ENCODE measurements around the gene WNT7A. TPM values are rescaled to one million over a fixed set of nuclear protein-coding genes. Genes with fewer than 3 reads are reported as not detected.

Gene WNT7A
- total RNA-seq, 1 donor from 2014 or later, result not detected

GRCh38 chr3:13851997-13852637 lies 27.8 kb downstream of the WNT7A start:
- intact Hi-C loops (cut with DNase I), result no loop called here
- no peak for DNase-seq (ENCODE audit: low spot score)

DNA sequence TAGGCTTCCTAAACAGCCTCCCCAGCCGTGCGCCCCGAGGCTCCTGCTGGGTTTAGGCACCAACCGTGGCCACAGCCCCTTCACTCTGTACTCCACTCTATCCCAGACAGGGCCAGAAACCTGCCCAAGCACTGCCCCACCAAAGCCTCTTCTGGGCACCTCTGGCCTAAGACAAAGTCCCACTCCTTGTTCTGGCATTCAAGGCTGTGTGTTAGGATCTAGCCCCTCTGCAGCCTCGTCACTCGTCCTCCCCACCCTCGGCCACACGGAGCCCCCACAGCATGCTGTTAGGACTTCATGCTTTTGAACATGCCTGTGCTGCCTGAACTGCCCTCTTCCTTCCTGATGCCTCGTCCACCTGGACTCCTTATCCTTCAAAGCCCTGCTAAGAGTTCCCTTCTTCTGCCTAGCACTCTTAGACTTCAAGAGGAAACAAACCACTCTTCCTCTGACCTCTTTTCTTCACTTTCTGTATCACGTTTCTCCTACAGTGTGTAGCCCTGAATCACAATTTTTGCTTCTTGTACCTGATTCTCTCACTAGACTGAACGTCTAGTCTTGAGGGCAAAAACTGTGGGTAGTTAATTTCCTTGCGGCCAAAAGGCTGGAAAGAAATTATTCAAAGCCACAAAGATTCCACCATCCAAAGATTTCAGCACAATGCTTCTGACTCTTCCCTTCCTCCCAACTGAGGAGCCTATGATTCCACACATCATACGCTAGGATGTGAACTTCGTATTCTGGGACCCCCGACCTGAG lies 28.6 kb downstream of the WNT7A start:
- intact Hi-C loops (cut with DNase I), result no loop called here
- DNase-seq (ENCODE audit: low spot score), result no peak

DNA sequence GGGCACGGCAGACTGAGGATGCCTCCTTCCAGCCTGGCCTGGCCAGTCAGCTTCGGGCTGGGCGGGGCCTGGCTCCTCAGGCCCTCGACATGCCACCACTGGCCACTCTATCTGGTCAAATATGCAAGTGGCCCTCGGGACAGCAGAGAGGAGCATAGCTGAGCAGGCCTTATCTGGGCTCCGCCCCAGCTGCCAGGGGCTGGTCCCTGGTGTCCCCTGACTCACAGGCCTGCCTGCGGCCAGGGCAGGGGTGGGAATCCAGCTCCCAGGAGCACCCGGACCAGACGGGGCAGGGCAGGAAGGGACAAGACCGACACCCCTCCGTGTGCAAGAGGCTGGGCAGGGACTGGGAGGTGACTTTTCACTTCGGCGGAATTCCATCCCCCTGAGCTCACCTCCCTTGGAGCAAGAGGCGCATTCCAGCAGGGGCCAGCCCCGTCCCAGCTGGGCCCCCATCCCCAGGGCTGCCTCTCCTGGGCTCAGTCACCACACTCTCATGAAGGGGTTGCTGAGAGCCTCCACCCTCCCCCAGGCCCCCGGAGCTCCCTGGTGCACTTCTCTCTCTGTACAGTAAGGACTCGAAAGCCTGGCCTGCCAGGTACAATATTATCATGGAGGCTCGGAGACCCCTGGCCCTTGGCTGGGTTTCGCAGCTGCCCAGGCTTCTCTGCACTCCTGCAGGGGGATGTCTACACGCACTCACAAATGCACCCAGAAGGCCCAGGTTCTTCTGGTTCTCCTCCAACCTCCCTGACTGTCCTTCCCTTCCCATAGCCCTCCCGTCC lies 29.5 kb downstream of the WNT7A start:
- intact Hi-C loops (cut with DNase I), result no loop called here
- no peak for DNase-seq (ENCODE audit: low spot score)

GRCh38 chr3:13849018-13849417 lies 30.9 kb downstream of the WNT7A start:
- intact Hi-C loops (cut with DNase I), result no loop called here
- no peak for DNase-seq (ENCODE audit: low spot score)

DNA sequence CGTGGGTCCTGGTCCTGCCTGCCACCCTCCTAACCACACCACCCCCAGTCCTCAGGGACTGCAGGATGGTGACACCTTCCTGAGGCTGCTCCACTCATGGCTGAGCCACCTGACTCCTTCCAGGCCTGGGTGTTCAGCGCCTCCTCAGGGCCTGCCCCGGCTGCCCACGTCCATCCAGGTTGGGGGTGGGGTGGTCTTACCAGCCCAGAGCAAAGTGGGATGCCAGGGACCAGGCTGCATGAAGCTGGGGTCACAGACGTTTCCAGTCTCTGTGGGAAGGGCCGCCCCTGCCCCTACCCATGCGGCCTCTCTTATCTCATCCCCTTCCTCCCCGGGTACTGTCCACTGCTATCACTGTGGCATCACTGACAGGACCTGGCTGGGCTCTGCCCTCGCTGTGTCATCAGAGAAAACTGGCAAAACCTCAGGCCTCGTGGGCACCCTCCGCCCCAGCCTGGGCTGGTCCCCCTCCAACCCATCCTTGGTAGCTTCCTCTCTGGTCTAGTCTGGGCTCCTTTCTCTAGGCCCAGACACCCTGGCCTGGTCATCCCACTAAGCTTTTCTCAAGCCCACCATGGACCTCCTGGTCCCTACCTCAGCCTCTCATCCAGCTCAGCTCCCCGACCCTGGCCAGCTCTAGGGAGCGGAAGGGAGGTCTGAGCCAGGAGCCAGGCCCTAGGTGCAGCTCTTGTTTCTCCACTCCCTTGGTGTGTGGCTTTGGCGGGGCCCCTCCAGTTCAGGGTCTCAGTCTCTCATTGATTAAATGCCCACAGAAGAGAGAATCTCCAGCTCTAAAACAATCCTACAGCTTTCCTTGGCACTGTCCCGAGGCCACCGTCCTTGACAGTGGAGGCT lies 32.9 kb downstream of the WNT7A start:
- DNase-seq (ENCODE audit: low spot score), result no peak

GRCh38 chr3:13846238-13846637 lies 33.6 kb downstream of the WNT7A start:
- DNase-seq (ENCODE audit: low spot score), result no peak
- intact Hi-C loops (cut with DNase I), result no loop called here

More for the DNA sequence above, 32.9 kb downstream of the WNT7A start:
- intact Hi-C loops (cut with DNase I), result no loop called here

DNA sequence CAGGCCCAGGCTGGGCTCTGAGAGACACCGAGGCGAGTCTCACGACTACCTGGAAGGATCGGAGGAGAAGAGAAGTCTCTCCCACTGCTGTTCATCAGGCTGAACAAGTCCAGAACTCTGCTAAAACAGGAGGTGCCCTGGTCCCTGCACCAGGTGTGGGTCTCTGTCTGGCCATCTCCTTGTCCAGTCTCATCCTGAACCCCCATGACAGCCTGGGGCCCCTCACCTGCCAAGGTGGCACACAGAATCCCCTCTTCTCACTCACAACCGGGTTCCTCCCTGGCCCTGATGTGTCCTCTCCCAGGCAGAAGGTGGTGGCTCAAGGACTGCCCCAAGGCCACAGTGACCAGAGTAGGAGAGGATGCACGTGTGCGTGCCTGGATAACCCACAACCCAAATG lies 34.1 kb downstream of the WNT7A start:
- intact Hi-C loops (cut with DNase I), result no loop called here
- DNase-seq (ENCODE audit: low spot score), result no peak

DNA sequence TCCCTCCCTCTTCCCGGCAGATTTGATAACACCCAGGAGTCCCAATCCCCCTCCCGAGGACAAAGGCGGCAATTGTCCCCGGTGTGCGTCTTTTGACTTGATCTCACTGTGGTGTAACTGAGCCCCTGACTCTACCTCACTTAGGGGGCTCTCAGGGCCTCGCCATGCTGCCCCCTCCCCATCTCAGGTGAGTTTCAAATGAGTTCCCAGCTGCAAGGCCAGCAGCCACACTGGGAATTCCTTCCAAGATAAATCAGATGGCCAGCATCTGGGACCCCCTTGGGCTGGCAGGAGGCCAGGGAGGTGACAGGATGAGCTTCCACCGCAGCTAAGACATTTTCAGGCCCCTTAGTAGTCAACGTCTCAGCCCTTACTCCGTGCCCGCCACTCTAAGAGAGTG lies 35.0 kb downstream of the WNT7A start:
- no peak for DNase-seq (ENCODE audit: low spot score)
- intact Hi-C loops (cut with DNase I), result no loop called here

GRCh38 chr3:13844286-13844685 lies 35.6 kb downstream of the WNT7A start:
- DNase-seq (ENCODE audit: low spot score), result no peak
- intact Hi-C loops (cut with DNase I), result no loop called here

GRCh38 chr3:13843351-13843750 lies 36.5 kb downstream of the WNT7A start:
- intact Hi-C loops (cut with DNase I), result no loop called here
- DNase-seq (ENCODE audit: low spot score), result no peak

DNA sequence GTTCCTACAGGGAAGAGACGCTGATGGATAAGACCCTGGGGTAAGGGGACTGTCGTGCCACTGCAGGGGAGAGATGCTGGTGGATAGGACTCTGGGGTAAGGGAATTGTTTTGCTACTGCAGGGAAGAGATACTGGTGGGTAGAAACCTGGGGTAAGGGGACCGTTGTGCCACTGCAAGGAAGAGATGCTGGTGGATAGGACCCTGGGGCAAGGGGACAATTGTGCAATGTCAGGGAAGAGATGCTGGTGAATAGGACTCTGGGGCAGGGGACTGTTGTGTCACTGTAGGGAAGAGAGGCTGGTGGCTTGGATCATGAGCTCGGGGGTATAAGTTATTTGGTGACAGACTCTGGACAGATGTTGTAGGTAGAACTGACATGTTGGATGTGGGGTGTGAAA lies 37.6 kb downstream of the WNT7A start:
- DNase-seq (ENCODE audit: low spot score), result no peak
- intact Hi-C loops (cut with DNase I), result no loop called here

DNA sequence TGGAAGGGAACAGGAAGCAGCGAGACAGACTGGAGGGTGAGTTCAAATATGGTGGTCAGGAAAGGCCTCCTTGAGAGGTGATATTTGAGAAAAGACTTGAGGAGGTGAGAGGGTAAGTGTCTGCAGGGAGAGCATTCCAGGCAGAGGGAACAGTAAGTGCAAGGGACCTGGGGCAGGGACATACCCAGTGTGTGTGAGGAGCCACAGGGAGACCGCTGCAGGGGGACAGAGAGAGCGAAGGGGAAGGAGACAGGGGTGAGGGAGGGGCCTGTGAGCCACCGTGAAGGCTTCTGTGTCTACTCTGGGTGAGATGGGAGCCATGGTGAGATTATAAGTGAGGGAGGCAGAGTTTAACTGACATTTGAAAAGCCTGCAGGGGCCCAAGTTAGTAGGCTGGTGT lies 38.0 kb downstream of the WNT7A start:
- intact Hi-C loops (cut with DNase I), result no loop called here
- no peak for DNase-seq (ENCODE audit: low spot score)

DNA sequence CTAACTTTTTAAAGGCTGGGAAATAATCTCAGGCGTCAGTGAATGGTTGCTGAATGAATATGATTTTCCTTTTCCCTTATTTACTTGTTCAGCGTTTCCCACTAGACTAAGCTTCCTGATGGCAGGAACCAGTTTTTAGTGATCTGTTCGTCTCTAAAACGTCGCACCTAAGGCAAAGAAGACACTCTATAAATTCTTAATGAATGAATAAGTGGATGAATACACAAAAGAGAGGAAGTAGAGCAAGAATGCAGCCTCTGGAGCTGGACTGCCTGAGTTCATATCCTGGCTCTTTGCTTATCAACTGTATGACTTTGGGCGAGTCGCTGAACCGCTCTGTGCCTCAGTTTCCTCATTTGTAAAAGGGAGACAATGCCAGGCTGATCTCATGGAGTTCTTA lies 38.7 kb downstream of the WNT7A start:
- intact Hi-C loops (cut with DNase I), result no loop called here
- DNase-seq (ENCODE audit: low spot score), result no peak

- intact Hi-C loops (cut with DNase I), result no loop called here
- DNase-seq (ENCODE audit: low spot score), result no peak
Observed at GRCh38 chr3:13840456-13840855, 39.4 kb downstream of the WNT7A start.

- intact Hi-C loops (cut with DNase I), result no loop called here
- DNase-seq (ENCODE audit: low spot score), result no peak
Observed at GRCh38 chr3:13839726-13840340, 40.0 kb downstream of the WNT7A start.

- intact Hi-C loops (cut with DNase I), result no loop called here
- DNase-seq (ENCODE audit: low spot score), result no peak
Observed at GRCh38 chr3:13839253-13839652, 40.6 kb downstream of the WNT7A start.

- intact Hi-C loops (cut with DNase I), result no loop called here
- no peak for DNase-seq (ENCODE audit: low spot score)
Observed at GRCh38 chr3:13838421-13838820, 41.5 kb downstream of the WNT7A start.

DNA sequence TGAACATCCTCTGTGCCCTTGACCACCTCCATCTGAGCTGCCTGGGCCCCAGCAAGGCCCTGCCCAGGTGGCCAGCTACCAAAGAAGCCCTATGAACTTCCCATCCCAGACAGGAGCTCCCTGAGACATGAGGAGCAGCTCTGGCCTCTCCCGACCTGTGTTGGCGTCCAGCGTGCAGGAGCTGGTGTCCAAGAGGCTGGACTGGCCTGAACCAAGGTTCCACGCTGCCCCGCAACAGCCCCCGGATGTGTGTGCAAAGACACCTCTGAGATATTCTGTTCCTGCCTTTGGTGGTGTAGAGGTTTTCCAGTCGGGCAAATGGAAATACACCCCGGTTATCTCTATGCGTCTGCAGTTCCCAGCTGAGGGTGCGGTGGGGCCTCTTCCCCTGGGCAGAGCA lies 42.1 kb downstream of the WNT7A start:
- intact Hi-C loops (cut with DNase I), result no loop called here
- no peak for DNase-seq (ENCODE audit: low spot score)
